Fibroblast of mammary gland (primary cell): ENCODE data around the gene EML5.

ENCODE experiments used
- DNase-seq: peaks from one replicate; pipeline ENCODE4 v3.0.0-alpha.2; 2010; ENCODE audit warnings: low read depth
- H3K4me3 ChIP-seq: 2 replicates; pipeline ENCODE4 v1.5.1; 2011; ENCODE audit warnings: low read depth, mild to moderate bottlenecking, low read length, moderate library complexity; ENCODE audit not compliant: control insufficient read depth
- CTCF ChIP-seq: conservative IDR thresholded peaks from 2 replicates; pipeline ENCODE4 v1.5.1; 2011; ENCODE audit warnings: low read depth, low read length, inconsistent platforms; ENCODE audit not compliant: control insufficient read depth, insufficient read depth

The EML5 gene

GRCh38 chr14:88618476-88618875 is 174.3 kb downstream of the EML5 start:
- H3K4me3 ChIP-seq: no peak overlapping the region
- DNase-seq: no peak

GRCh38 chr14:88617479-88617878 is 175.3 kb downstream of the EML5 start:
- H3K4me3 ChIP-seq: no peak overlapping the region
- no peak for DNase-seq
- TF ChIP-seq CTCF: no peak

More at GRCh38 chr14:88618476-88618875, 174.3 kb downstream of the EML5 start:
- TF ChIP-seq CTCF: no peak

- no peak for TF ChIP-seq CTCF
- no peak overlapping the region for H3K4me3 ChIP-seq
- DNase-seq: no peak
Observed at GRCh38 chr14:88616697-88617096, 176.1 kb downstream of the EML5 start.

- no peak for TF ChIP-seq CTCF
- DNase-seq: peak; percentile 71
- H3K4me3 ChIP-seq: no peak overlapping the region
Observed at GRCh38 chr14:88614218-88614907, 178.4 kb downstream of the EML5 start.

- TF ChIP-seq CTCF: no peak
- peak; percentile 65 for DNase-seq
Observed at GRCh38 chr14:88613552-88614010, 179.2 kb downstream of the EML5 start.

GRCh38 chr14:88612981-88613380 is 179.8 kb downstream of the EML5 start:
- TF ChIP-seq CTCF: no peak
- peak; percentile 9 for DNase-seq

More at GRCh38 chr14:88613552-88614010, 179.2 kb downstream of the EML5 start:
- H3K4me3 ChIP-seq: no peak overlapping the region

GRCh38 chr14:88611878-88612277 is 180.9 kb downstream of the EML5 start:
- TF ChIP-seq CTCF: peak; percentile 11
- DNase-seq: peak; percentile 40
- H3K4me3 ChIP-seq: no peak overlapping the region

More at GRCh38 chr14:88612981-88613380, 179.8 kb downstream of the EML5 start:
- H3K4me3 ChIP-seq: no peak overlapping the region
